Ramos (cell line): ENCODE results near the gene CCL11.

Experiments used
- in situ Hi-C: fragments of 300-500 bp; cut with MboI; formaldehyde crosslinking; loops from one replicate; pipeline ENCODE4 v1.14.3; 2022; ENCODE audit warnings: low sequenced_read_pairs; ENCODE audit not compliant: unreplicated experiment

Gene CCL11

DNA sequence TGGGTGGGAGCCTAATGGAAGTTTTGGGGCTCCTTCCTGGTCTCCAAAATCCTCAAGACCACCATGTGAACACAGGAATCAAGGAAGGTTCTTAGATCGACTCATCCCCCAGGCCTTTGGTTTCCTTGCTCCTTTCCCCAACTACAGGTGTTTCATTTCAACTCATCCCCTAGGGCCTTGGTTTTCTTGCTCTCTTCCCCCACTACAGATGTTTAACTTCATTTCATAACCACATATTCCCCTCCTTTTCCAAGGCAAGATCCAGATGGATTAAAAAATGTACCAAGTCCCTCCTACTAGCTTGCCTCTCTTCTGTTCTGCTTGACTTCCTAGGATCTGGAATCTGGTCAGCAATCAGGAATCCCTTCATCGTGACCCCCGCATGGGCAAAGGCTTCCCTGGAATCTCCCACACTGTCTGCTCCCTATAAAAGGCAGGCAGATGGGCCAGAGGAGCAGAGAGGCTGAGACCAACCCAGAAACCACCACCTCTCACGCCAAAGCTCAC is at the start of gene CCL11:
TSS of gene CCL11 (plus strand) at position 457 of the 507 bp plus-strand sequence. CDS start 67 bp downstream, outside the sequence.
- in situ Hi-C loops = no loop called here

DNA sequence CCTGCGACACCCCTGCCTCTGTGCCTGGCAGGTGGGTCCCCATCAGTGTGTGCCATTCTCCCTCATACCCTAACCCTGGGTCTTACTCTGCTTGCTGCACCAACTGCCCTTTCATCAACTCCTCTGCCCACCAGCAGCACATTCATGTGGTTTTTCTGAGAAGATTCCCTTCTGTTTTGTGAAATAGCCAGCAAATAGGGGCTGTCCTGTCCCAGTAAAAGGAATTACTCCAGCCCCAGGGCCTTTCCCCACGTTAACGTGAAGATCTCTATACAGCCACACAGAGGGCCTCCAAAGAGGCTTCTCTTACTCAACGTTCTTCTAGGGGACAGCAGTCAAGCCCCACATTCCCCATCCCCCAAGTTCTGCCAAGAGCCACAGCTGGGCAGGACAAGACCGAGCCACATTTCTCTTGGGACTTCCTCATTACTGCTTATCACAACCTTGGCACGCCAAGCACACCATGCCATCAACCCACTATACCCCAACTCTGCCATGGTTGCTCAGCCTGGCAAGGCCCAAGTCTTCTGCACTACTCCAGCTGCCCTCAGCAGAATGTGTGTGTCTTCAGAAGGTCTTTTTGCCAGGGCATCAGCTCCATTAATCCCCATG is 49.2 kb upstream of the CCL11 start:
- in situ Hi-C loops = no loop called here

DNA sequence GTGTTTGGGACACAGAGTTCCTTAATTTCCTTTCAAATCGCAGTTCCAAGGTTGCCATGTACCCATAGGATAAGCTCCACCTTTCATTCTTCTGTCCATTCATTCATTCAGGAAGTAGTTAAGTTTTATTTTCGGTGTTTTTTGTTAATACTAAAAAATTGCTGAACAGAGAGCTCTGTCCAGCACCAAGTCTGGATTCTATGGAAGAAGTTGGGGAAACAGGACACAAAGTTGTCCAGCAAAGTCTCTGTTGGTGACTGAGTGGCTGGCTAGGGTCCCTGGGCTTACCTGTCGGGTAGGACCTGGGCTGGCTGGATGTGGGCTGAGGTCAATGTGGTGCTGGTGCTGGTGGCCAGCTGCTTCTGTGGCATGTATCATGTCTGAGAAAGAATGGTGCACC is 48.1 kb upstream of the CCL11 start:
- in situ Hi-C loops = no loop called here

DNA sequence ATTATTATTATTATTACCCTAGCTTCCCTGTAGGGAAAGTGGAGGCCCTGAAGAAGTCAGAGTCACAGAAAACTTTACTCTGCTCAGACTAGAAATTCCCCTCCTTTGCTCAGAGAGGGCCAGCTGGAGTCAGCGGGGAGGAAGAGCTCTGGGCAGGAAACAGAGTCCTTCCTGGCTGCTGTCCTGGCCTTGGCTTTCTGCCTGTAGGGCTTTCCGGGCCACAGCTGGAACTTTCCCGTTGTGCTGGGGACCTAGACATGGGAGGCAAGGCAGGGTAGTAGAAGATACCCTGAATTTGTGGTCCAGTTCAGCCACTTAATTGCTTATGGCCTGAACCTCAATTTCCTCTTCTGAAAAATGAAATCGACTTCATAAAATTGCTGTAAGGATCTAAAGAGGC is 44.5 kb upstream of the CCL11 start:
- in situ Hi-C loops = no loop called here

- in situ Hi-C loops = no loop called here
Measured at GRCh38 chr17:34242587-34243363, 42.8 kb upstream of the CCL11 start.

GRCh38 chr17:34243364-34244320 is 41.9 kb upstream of the CCL11 start:
- in situ Hi-C loops = no loop called here

DNA sequence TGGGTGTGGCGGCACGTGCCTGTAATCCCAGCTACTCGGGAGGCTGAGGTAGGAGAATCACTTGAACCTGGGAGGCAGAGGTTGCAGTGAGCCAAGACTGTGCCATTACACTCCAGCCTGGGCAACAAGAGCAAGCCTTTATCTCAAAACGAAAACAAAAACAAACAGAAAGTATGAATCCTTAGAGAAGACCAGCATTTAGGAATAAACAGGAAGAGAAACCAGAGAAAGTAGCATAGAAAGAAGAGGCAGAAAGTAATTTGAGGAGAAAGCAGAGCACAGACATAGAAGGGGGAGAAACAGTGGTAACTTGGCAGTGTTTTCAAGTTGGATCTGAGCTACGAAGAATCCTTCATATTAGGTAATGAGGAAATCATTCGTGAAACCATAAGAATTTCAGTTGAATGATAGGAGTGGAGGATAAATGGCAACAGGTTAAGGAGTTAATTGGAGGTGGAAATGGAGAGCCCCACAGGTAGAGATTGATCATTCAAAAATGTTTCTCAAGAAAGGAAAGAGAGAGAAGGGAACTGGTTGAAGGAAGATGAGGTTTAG is 40.1 kb upstream of the CCL11 start:
- in situ Hi-C loops = no loop called here

- in situ Hi-C loops = no loop called here
Measured at GRCh38 chr17:34246446-34246845, 39.1 kb upstream of the CCL11 start.

- in situ Hi-C loops = no loop called here
Measured at GRCh38 chr17:34246881-34247280, 38.7 kb upstream of the CCL11 start.

- in situ Hi-C loops = no loop called here
Measured at GRCh38 chr17:34248511-34249024, 37.0 kb upstream of the CCL11 start.

- in situ Hi-C loops = no loop called here
Measured at GRCh38 chr17:34249061-34249460, 36.5 kb upstream of the CCL11 start.

GRCh38 chr17:34249478-34249877 is 36.1 kb upstream of the CCL11 start:
- in situ Hi-C loops = no loop called here

GRCh38 chr17:34251186-34251585 is 34.4 kb upstream of the CCL11 start:
- in situ Hi-C loops = no loop called here

DNA sequence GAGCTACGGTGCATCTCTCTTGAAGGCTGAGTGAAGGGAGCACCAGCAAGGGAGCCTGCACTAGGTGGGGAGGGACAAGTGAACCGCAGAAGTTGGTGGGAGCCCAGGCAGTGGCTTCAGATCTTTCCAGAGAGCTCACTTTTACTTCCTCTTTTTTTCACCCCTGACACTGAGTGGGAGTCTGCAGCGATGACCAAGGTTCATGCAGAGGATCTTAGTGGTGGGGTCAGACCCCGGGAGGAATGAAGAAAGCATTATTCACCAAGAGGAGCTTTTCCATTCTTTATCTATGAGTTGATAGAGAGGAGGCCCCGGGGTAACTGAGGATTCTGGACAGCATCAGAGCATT is 33.5 kb upstream of the CCL11 start:
- in situ Hi-C loops = no loop called here

DNA sequence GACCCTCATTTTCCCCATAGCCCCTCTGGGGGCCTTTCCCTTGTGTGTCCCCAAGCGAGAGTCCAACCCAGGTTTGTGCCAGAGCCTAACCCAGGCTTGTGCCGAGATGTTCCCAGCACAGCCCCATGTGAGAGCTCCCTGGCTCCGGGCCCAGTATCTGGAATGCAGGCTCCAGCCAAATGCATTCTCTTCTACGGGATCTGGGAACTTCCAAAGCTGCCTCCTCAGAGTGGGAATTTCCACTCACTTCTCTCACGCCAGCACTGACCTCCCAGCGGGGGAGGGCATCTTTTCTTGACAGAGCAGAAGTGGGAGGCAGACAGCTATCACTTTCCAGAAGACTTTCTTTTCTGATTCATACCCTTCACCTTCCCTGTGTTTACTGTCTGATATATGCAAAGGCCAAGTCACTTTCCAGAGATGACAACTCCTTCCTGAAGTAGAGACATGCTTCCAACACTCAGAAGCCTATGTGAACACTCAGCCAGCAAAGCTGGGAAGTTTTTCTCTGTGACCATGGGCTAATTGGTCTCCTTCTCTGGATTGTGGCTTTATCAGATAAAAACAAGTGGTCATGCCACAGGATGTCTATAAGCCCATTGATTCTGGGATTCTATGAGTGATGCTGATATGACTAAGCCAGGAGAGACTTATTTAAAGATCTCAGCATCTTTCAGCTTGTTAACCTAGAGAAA is 33.0 kb upstream of the CCL11 start:
- in situ Hi-C loops = no loop called here

DNA sequence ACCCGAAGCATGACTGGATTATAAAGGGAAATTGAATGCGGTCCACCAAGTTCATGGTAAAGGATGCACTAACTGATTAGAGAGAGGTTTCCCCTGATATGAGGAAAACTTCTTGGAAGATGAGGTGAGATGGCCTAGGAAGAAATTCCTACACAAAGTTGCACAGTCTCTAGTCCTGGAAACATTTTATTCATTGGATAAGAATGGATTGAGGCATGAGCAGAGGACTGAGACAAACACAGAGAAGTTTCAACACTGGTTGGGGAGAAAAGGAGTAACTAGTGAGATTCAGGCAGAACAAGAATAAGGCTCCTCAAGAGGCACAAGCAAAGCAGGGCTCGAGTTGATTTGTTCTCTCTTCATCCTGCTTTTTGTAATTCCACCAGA is 32.4 kb upstream of the CCL11 start:
- in situ Hi-C loops = no loop called here

GRCh38 chr17:34254146-34254545 is 31.4 kb upstream of the CCL11 start:
- in situ Hi-C loops = no loop called here

DNA sequence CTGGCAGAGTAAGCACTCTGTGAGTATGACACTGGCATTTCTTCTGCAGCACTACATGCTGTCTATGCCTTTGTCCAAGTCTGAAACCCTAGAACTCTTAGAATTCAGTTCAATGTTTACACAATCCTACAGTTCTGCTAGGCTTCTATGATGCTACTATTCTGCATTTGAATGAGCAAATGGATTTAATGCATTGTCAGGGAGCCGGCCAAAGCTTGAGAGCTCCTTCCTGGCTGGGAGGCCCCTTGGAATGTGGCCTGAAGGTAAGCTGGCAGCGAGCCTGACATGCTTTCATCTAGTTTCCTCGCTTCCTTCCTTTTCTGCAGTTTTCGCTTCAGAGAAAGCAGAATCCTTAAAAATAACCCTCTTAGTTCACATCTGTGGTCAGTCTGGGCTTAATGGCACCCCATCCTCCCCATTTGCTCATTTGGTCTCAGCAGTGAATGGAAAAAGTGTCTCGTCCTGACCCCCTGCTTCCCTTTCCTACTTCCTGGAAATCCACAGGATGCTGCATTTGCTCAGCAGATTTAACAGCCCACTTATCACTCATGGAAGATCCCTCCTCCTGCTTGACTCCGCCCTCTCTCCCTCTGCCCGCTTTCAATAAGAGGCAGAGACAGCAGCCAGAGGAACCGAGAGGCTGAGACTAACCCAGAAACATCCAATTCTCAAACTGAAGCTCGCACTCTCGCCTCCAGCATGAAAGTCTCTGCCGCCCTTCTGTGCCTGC is 30.7 kb upstream of the CCL11 start, which contains the start of gene CCL2:
TSS of gene CCL2 (plus strand) at position 635 of the 730 bp plus-strand sequence. CDS start at position 700, 65 bp downstream.
- in situ Hi-C loops = no loop called here

- in situ Hi-C loops = no loop called here
Measured at GRCh38 chr17:34255381-34255732, 30.2 kb upstream of the CCL11 start.
